ENCODE measurements around the gene TRIM9.
"Not testable (repeated sequence)": the region's sequence is repeated elsewhere in the genome, so short reads cannot be mapped to it uniquely, and the experiment has no call there.

Gene TRIM9

DNA sequence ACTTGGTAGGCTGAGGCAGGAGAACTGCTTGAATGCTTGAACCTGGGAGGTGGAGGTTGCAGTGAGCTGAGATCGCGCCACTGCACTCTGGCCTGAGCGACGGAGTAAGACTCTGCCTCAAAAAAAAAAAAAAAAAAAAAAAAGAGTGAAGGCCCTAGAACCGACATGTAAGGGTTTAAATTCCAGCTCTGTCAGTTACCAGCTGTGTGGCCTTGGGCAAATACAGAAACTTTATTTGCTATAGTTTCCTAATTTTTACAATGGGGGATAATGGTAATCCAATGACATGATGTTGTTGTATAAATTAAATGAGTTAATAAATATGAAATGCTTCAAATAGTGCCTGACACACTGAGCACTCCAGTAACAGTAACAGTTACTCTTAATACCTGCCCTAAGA is 131.0 kb downstream of the TRIM9 start:
- DNase-seq (ENCODE audit: low read depth): no peak

DNA sequence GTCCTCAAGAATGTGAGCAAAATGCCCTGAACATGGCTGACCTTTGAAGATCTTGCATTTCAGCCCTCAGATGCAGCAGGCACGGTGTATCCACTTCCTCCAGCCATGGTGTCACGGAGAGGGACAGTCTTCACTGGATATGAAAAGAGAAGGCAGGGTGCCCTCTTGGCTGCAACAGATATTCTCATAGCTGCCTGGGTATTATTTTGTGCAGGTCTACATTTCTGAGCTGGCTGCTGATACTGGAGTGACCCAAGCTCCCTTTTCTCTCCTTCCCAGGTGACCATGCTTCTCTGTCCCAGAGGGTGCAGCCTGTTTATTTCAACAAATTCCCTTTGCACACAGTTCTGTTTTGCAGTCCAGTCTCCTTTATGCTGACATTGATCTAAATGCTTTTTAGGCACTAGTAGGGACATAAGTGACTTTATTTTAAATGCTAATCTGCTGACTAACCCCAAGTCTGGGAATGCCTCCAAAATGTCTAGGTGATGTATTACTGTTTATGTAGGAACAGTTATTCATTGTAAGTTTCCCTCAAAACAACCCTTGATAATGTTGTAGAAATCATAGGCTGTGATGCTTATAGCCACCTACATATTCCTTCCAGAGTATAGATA is 133.2 kb downstream of the TRIM9 start:
- no peak for DNase-seq (ENCODE audit: low read depth)

DNA sequence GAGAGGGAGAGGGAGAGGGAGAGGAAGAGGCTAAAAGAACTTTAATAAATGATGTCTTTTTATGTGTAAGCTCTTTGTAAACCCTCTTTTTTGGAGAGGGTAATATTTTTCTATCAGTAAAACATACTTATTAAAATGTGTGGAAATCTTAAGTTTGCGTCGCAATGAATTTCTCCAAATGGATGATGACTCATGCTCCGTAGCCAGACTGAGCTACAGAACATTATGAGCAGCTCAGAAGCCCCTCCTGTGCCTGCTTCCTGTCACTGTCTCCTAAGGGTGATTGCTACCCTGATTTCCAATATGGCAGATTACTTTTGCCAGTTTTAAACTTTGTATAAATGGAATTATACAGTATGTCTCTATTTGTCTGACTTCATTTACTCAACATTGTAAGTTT is 137.6 kb downstream of the TRIM9 start:
- DNase-seq (ENCODE audit: low read depth): no peak

DNA sequence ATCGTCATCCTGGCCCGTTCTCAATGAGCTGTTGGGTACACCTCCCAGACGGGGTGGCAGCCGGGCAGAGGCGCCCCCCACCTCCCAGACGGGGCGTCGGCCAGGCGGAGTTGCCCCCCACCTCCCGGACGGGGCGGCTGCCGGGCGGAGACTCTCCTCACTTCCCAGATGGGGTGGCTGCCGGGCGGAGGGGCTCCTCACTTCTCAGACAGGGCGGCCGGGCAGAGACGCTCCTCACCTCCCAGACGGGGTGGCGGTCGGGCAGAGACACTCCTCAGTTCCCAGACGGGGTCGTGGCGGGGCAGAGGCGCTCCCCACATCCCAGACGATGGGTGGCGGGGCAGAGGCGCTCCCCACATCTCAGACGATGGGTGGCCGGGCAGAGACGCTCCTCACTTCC is 138.5 kb downstream of the TRIM9 start:
- not testable (repeated sequence) for DNase-seq (ENCODE audit: low read depth)

DNA sequence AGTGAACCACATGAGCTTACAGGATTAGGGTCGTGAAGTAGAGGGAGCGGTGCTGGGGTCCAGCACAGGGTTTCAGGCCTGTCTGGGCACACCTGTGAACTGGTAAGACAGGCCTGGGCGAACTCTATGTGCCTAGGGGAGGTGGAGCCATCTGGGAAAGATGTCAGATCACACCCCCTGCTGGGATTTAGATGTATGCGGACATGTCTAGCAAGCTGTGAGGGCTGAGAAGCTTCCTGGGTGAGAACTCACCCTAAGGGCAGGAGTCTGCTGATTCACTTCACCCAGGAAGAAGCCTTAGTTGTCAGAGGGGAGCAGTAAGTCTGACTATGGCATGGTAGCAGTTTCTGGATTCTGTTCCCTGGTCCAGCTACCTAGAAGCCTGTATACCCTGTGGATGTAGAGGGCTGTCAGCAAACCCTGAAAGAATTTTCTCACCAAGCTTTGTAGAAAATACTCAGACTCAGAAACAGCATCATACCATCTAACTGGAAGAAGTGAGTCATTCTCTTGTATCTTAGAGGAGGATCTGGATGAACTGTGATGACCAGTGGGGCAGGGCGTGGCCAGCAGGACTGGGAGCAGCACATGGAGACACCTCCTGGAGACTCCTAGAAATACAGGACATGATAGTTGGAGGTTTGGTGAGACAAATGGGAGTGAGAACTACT is 139.4 kb downstream of the TRIM9 start:
- DNase-seq (ENCODE audit: low read depth): no peak

DNA sequence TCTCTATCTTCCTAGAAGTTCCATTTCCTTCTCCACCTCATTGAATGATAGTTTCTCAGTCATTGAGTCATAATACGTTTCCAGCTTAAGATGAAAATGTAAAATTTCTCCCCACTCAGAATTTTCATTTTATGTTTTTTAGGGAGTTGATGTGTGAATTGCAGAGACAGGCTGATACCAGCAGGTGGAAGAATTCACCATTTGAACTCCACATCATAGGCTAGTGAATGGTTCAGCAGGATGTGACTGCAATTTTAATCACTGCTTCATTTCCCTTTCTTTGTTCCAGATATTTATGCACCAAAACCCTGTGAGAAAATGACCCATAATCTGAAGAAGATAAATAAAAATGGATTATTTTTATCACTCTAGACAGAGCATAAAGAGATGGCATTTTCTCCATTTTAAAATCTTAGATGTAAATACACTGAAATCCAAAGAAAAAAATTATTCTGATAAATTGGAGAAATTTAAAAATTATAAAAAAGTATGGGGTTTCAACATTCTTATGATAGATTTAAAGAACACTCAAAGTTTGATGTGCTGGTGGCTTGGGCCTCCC is 140.0 kb downstream of the TRIM9 start:
- DNase-seq (ENCODE audit: low read depth): no peak

DNA sequence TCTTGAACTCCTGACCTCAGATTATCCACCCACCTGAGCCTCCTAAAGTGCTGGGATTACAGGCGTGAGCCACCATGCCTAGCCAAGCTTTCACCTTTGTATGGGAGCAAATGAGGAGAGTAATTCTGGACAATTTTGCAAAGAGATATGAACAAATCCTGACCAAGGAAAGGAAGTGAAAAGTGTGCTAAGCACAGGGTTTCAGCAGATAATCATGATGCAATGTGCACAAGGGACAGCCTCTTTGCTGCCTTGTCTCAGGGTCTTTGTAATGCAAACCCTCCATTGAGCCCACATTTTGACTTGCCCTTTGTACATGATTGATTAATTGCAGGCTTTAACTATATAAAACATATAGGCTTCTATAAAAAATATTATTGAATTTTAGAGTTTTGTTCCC is 141.4 kb downstream of the TRIM9 start:
- DNase-seq (ENCODE audit: low read depth): no peak

DNA sequence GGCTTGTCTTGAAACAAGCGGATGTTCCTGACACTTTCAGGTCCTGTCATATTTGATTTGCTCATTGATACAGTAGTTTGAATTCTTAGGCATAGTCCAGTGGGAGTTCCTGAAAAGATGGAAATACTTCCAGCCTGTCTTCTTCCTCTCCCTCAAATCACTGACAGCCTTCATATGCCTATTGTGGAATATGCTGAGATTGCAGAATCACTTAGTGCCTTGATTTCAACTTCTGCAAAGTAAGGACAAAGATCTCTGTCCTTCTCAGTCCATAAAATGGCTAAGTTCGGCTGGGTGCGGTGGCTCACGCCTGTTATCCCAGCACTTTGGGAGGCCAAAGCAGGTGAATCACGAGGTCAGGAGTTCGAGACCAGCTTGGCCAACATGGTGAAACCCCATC is 143.9 kb downstream of the TRIM9 start:
- DNase-seq (ENCODE audit: low read depth): no peak

DNA sequence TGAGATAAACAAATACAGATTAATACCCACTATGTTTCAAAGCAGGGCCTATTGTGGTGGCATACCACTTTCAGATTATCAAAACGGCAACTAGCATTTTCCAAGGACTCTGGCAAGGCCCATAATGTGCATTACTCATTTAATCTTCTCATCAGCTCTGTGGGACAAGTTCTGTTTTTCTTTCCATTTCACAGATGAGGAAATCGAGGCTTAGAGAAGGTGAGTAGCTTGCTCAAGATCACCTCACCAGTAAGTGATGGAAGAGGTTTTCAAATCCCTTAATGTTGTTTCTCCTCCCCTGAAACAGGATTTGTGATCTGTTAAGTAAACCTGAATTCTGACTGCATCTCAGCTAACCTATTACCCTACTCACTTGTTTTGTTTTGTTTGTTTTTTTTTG is 146.7 kb downstream of the TRIM9 start:
- no peak for DNase-seq (ENCODE audit: low read depth)

DNA sequence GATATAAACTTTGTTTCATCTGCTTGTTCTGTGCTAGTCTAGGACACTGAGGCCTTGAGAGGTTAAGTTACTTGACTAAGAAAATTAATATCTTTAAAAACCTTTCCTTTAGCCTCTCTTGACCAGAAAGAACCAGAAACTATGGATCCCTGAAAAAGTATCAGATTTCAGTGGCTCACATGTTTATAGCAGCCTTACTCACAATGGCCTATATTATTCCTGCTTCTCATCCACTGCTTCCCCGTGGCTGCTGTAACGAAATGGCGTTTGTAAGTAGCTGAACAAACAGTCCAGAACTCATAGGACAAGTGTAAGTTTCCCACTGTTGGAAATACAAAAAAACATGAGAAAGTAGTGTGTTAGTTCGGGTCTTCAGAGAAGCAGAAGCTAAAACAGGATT is 147.5 kb downstream of the TRIM9 start:
- DNase-seq (ENCODE audit: low read depth): no peak

DNA sequence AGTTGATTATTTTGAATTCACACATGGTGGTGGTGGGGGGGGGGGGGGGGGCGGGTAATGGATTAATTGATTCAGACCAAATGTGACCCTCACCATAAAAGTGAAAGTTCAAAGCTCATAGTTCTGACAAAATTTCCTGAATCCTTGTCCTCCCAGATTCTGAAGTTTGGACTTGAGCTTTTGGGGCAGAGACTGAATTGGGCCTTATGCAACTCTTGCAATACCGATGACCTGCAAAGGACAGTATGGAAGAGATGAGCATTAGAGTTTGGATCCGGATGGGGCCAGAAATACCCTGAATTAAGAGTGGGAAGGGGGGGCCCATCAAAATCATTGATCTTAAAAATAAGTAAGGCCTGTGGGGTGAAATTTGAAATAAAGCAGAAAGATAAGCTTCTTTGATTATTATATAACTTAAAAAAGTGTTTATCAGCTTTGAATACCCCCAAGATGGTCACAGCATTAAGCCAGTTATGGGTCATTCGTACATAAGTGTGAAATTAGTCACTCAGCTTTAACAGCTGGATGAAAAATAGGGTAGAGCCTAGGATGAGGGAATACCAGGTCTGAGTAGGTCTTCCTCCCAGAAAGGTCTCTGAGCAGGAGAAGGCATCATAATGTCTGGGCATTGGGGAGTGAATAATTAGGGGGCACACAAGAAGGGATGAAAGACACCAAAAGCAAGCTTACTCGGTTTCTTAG is 148.5 kb downstream of the TRIM9 start:
- no peak for DNase-seq (ENCODE audit: low read depth)

DNA sequence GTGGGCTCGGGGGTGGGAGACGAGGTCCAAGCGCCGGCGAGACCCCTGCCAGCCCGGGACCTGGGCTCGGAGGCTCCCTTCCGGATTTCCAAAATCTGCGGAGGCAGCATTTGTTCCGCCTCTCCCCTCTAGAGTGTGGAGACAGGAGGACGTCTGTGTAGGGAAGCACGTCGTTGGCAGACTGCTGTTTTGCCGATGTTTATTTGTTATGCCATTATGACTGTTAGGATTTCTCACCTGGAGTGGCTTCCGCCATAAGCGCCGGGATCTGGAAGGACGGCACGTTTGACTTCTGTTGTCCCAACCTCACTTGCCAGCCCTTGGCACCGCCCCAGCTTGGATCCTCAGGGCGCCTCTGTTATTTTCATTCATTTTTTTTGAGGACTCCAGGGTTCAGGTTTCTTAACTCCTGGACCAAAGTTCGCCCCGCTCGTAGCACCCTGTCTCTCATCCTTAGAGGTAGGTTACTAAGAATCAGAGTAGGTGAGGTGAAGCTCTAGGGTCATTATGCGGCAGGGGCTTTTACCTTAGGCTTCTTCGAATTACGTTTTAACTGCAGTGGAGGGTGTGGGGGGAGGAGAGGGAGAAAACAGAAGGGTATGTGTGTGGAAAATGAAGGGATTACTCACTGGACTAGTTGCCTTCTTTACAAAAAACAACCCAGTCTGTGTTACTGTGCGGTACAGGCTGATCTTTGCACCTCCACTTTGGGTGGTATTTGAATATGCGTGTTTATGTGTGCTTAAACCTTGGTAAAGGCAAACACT is 150.1 kb downstream of the TRIM9 start:
- no peak for DNase-seq (ENCODE audit: low read depth)

DNA sequence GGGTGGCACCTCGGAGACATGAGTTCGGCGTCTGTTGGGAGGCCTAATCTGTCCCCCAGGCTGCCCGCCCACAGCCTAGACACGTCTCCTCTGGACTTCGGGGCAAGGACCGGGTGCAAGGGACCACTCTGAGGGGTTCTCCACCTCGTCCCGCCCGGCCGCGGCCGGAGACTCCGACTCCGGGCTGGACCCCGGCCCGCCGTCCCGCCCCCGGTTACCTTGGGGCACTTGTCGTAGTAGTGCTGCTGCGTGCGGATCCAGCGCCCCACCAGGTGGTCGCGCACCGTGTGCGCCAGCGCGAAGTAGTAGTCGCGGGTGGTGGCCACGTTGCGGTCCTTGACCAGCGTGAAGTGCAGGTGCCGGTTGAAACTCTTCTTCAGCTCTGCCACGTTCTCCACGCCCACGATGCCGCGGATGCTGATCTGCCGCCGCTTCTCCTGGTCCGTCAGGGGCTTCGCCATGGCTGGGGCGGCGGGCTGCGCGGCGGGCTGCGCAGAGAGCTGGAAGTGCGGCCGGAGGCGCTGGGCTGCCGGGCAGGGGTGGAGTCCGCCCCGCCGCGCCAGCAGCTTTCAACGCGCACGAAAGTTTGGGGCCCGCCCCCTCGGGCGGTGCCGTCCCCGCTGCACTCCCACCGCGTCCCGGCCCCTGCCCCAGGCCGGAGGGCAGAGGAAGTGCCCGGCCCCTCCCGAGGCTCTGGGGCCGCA is 150.8 kb downstream of the TRIM9 start, which contains the start of gene PYGL:
PYGL (minus strand) TSS at position 541 of the 704 bp plus-strand sequence; CDS start at position 461, 80 bp downstream.
- DNase-seq (ENCODE audit: low read depth): no peak

DNA sequence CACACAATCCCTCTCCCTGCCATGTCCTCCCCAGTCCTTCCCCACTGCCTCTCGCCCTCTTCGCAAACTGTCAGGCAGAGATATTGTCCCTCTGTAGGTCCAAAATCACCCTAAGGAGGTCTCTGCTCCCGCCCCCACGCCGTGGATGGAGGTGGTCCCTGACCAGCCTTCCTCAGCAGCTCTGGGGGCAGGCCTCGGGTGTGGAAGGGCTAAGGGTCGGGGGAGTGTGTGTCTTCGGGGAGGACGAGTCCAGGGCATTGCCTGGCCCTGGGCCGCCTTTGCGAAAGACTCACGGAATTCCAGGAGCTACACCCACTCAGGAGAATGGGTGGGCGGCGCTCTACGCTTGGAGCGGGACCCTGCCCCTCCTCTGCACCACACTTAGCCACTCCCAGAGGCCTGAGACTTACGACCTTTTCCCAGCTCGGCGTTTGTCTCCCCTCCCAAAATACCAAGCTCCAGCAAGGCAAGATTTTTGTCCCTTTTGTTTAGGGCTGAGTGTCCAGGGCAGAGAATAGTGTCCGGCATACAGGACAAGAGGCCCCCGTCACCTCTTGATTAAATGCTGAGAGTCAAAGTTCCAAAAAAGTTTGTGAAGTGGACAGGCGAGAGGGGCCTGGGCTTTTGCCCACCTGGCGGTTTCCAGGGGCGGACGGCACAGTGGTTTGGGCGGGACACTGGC is 151.5 kb downstream of the TRIM9 start:
- no peak for DNase-seq (ENCODE audit: low read depth)

DNA sequence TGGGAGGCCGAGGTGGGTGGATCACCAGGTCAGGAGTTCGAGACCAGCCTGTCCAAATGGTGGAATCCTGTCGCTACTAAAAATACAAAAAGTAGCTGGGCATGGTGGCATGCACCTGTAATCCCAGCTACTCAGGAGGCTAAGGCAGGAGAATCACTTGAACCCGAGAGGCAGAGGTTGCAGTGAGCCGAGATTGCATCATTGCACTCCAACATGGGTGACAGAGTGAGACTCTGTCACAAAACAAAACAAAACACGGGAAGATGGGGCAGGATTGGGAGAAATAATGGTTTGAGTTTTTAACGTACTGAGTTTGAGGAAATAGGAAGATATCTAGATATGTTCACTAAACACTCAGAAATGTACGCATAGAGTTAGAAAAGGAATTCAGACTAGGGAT is 153.3 kb downstream of the TRIM9 start:
- not testable (repeated sequence) for DNase-seq (ENCODE audit: low read depth)

DNA sequence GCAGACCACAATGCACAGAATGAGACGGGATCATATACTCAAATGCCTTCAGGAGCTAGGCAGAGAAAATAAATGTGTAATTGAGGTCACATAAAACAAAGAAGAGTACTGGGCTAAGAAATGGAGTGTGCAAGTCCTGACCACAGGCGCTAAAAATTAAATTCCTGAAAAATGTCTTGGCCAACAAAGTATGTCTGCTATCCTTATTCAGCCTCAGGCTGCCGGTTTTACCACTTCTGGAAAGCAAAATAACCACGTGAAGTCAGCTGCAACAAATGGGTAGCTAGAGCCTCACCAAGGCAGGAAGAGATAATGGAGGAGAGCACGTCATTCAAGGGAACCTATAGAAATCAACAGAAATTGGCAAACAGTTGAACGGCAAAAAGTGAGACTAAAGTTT is 153.8 kb downstream of the TRIM9 start:
- no peak for DNase-seq (ENCODE audit: low read depth)

DNA sequence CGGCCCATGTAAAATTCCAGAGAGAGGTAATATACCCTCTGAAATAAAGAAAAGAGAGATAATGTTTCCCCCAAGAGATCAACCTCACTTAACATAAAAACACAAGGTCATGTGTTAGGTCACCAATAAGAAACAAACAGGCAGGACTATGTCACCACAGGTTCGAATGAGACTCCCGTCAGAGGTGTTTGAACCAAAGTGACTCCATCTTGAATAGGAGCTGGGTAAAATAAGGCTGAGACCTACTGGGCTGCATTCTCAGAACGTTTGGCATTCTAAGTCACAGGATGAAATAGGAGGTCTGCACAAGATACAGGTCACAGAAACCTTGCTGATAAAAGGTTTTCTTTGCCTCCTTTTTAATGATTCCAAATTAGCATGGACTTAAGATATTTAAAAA is 157.1 kb downstream of the TRIM9 start:
- no peak for DNase-seq (ENCODE audit: low read depth)

DNA sequence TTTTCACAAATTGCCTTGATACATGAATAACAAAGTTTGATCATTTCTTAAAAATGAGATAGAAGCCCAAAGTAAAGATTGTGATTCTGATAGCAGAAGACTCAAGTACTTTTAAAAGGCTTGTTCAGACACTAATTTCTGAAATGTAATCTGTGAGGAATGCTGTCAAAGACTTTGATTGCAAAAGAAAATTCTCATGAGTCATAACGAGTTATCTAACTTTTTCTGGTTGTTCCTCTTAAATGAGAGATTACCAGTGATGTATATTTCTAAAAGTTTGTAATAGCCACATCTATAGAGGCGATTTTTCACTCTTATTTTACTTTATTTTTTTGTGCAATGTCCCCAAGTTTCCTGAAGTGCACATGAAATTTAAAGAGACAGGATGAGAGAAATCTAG is 157.6 kb downstream of the TRIM9 start:
- no peak for DNase-seq (ENCODE audit: low read depth)

DNA sequence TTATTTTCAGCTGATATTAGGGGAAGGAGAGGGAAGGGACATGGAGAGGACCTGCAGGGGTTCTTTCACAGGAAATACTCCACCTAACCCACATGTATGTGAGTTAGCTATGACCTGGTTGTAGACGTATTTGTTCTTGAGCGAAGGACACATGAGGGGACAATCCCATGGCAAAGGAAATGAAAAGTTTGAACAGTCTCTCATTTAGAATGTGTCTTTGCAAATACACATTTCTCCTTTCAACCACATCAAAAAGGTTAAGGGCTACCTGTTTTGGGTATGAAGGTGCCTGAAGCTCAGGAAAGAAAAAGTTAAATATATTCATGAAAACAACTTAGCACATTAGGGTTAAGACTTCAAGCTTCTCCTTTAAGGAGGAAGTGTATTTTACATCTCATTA is 158.0 kb downstream of the TRIM9 start:
- DNase-seq (ENCODE audit: low read depth): no peak

DNA sequence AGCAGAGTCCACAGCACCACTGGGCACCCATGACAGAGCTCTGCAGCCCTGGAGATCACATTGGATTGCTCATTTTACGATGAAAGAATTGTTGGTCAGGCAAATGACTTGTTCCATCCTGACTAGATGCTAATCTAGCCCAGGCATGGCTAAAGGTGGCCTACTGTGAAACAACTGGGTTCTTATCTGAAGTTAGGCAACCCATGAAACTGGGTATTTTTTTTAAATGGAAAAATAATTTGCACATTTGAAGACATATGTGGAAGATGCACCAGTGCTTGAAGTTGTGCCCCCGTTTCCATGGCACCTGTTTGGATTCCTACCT is 158.9 kb downstream of the TRIM9 start:
- DNase-seq (ENCODE audit: low read depth): no peak

Data from stimulated activated CD8-positive, alpha-beta memory T cell treated with anti-CD3 and anti-CD28 coated beads, Interleukin-15, amount 100 ng/mL, for 1 hour (primary cell).